ENCODE results near the gene MYO10.
A peak's percentile ranks its signal among the peaks of the same experiment; 100 is the strongest.

Gene MYO10

DNA sequence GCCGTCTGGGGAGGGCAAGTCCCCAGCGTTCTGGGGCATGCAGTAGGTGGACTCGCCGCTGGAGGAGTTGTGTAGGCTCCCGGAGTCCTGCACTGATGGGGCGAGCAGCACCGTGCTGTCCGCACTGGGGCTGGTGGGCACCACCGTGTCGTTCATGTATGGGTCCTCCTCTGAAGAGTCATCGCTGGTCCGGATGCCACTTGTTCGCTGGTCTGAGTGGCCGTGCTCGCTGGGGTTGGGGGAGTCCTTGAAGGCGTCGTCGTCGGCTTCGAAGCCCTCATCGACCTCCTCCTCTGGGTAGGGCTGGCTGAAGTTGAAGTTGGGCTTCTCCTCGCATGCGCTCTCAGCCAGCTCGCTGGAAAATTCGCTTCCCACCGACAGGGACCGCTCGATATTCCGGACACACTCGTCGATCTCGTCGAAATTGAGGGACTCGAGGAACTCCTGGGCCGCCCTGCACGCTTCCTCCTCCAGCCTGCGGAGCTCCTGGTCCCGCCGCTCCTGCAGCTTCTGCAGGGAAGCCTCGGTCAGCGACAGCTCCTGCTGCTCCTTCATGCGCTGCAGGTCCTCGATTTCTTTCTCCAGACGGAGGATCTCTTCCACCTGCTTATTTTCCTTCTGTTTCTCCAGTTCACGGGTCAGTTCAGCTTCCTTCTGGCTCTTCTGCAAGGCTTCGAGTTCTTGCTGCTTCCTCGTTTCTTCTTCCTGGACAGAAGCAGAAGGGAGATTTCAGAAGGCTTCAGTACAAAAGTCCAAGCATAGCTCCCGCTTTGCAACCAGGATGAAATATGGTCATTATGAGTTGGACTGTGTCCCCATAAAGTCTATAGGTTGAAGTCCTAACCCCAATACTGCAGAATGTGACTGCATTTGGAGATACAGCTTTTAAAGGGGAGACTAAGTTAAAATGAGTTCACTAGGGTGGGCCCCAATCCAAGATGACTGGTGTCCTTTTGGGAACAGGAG lies 234.7 kb downstream of the MYO10 start:
- no peak for DNase-seq (ENCODE audit: low spot score)

DNA sequence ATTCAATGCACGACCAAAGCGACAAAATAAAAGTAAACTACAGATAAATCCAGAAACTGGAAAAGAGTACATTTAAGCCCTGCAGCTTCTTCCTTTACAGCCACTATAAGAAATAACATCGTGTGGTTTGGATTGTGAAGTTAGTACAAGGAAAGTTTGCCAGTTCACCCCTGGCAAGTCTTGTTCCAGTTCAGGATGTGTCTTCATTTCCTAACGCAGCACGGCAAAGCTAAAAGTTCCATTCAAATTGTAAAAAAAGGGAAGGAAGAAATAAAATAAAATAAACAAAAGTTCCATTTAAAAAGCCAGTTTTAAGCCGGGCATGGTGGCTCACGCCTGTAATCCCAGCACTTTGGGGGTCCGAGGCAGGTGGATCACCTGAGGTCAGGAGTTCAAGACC lies 236.0 kb downstream of the MYO10 start:
- TF ChIP-seq, protein P1, sequence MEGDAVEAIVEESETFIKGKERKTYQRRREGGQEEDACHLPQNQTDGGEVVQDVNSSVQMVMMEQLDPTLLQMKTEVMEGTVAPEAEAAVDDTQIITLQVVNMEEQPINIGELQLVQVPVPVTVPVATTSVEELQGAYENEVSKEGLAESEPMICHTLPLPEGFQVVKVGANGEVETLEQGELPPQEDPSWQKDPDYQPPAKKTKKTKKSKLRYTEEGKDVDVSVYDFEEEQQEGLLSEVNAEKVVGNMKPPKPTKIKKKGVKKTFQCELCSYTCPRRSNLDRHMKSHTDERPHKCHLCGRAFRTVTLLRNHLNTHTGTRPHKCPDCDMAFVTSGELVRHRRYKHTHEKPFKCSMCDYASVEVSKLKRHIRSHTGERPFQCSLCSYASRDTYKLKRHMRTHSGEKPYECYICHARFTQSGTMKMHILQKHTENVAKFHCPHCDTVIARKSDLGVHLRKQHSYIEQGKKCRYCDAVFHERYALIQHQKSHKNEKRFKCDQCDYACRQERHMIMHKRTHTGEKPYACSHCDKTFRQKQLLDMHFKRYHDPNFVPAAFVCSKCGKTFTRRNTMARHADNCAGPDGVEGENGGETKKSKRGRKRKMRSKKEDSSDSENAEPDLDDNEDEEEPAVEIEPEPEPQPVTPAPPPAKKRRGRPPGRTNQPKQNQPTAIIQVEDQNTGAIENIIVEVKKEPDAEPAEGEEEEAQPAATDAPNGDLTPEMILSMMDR (IDR thresholded peaks at IDR 0.05; ENCODE audit: extremely low read depth, missing control alignments), result no peak
- DNase-seq (ENCODE audit: low spot score), result no peak

More for the DNA sequence above, 234.7 kb downstream of the MYO10 start:
- TF ChIP-seq, protein P1 (IDR thresholded peaks at IDR 0.05; ENCODE audit: extremely low read depth, missing control alignments), result no peak

DNA sequence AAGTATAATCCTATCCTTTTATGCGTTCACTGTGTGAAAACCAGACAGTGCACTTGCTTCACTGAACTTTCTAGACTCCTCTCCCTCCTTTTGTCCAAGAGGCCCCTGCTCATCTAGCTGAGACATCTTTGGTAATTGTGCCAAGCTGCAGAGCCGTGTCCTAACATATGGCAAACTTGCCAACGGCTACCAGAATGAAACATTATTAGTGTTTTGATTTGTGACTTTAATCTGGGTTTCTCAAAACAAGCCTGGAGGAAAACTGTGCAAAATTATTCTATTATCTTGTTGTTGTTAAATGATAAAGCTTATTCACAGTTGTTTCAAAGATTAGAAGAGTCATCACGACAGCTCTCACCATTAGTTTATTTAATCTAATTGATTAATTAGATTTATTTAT lies 240.3 kb downstream of the MYO10 start:
- TF ChIP-seq, protein P1 (IDR thresholded peaks at IDR 0.05; ENCODE audit: extremely low read depth, missing control alignments), result no peak

DNA sequence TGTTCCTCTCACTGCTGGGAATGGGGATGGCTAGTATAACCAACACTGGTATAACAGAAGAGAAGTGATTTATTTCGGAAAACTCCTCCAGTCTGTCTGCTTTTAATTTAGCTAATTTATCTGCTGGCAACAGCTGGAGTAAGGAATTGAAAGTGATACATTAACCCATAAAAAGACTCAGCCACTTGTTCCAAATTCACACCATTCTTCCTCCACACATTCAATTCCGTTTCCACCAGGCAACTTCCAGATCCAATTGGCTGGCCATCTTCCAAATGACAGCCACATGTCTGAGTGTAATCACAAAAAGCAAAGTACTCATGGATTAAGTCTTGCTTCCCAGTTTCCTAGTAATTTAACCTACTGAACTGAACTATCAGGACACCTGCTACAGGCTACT lies 242.2 kb downstream of the MYO10 start:
- TF ChIP-seq, protein P1 (IDR thresholded peaks at IDR 0.05; ENCODE audit: extremely low read depth, missing control alignments), result no peak
- no peak for DNase-seq (ENCODE audit: low spot score)

More for the DNA sequence above, 240.3 kb downstream of the MYO10 start:
- DNase-seq (ENCODE audit: low spot score), result no peak

DNA sequence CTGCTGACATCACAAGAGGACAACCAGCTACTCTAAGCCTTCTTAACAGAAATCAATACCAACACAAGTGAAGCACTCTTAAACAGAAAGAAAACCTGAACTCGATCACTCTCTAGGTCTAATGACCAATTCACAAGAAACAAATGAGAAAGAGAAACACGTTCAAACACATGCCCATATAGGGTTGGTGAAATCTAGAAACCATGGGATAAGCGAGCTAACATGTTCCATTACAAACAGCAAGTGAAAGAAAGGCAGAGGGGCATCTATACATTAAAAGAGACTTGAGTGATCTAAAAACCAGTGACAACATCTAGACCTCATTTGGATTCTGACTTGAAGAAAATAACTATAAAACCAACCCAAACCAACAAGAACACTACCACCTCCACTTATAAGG lies 244.4 kb downstream of the MYO10 start:
- DNase-seq (ENCODE audit: low spot score), result no peak
- TF ChIP-seq, protein P1 (IDR thresholded peaks at IDR 0.05; ENCODE audit: extremely low read depth, missing control alignments), result no peak

DNA sequence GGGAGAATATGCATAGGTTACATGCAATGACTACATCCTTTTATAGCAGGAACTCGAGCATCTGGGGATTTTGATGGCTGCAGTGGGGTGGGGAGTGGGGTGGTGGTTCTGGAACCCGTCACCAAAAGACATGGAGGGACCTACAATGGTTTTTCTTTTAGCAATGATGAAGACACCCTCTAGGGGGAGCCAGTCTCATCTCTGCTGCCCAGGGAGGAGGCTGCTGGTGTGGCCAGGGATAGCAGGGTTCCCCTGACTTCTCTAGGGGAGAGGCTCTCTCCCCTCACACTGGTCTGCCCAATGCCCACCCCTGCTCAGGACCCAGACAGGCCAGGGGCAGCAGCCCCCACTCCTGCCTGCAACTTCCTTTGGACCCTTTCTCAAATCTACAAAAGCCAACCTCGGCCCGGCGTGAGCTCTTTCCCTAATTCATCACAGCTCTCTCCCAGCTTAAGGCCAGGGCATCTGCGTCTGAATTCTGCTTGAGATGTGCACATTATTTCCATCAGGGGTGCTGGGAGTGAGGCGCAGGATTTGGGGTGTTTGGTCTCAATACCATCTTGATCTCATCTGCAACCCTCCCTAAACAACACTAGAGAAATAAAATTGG lies 245.7 kb downstream of the MYO10 start:
- peak; percentile 53 for DNase-seq (ENCODE audit: low spot score)

More for the DNA sequence above, 245.7 kb downstream of the MYO10 start:
- TF ChIP-seq, protein P1 (IDR thresholded peaks at IDR 0.05; ENCODE audit: extremely low read depth, missing control alignments), result peak; percentile 35
